HG02970 (cell line): ENCODE results near the gene PSMA2.

Source experiments
- ATAC-seq: cut with Tn5 transposase; IDR thresholded peaks from one replicate; pipeline ENCODE4 v1.9.1; 2021; ENCODE audit warnings: mild to moderate bottlenecking, moderate library complexity, moderate number of reproducible peaks; ENCODE audit not compliant: unreplicated experiment, low FRiP score

PSMA2 gene

DNA sequence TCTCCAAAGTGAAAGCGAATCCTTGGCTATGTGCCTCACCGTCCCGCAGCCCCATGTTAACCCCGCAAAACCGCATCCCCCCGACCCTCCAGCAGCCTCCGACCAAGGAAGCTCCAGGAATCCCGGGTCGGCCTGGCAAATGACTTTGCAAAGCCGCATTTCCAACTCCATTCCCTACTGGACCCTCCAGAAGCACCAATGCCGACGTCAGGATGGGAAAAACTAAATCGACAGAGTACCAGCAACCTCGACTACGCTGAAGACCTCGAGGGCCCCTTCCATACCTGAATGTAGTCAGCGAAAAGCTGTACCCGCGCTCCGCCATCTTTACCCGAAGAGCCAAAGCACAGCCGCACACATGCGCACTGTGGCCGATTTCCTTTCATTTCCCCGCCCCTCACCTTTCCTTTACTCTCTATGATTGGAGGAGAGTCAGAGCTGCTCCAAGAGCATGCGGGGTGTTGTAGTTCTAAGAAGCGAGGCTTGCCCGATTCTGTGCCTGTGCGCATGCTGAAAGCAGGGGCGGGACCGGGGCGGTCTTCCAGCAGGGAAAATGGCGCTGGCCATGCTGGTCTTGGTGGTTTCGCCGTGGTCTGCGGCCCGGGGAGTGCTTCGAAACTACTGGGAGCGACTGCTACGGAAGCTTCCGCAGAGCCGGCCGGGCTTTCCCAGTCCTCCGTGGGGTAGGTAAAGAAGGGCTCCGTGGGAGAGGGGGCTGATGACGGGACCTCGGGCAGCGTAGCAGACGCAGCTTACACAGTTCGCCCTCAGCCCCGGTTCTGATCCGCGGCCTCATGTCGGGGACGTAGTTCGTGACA lies at the start of gene PSMA2, which contains the start of gene MRPL32:
PSMA2 (minus strand) TSS at position 341 of the 818 bp plus-strand sequence; CDS start at position 325, 16 bp downstream.
MRPL32 (plus strand) TSS at position 543 of the 818 bp plus-strand sequence; CDS start at position 554, 11 bp downstream.
- ATAC-seq: peak; percentile 100

DNA sequence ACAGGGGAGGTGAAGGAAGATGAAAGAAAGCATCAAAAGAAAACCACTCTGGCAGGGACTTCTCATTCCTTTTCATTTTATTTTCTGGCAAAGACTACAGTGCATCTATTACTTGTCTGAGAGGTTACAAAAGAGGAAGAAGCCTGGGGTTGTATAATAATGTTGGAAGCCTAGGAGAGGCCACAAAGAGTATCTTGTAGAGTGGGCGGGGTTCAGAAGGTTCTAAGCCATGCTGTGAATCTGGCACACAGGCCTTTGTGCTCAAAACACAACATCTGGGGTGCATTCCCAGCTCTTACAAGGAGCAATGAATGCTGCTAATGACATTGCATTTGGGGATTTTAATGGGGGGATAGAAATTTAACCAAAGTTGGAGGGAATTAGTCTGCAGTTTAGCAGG lies 49.6 kb upstream of the PSMA2 start:
- ATAC-seq: no peak

DNA sequence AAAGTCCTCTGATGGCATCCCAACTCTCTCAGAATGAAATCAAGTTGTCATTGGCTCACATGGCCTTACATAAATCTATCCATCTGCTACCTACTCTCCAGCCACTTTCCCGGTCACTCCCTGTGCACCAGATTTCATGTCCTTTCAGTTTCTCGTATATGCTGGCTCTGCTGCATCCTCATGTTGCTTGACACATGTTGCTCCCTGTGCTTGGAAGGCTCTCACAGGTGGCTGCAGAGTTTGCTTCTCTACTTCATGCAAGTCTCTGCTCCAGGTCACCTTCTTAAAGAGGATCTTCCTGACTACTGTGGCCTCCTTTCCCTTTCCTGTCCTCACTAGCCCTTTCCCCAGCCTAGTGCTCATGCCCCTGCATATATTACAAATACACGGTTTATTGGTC lies 48.5 kb upstream of the PSMA2 start:
- no peak for ATAC-seq

DNA sequence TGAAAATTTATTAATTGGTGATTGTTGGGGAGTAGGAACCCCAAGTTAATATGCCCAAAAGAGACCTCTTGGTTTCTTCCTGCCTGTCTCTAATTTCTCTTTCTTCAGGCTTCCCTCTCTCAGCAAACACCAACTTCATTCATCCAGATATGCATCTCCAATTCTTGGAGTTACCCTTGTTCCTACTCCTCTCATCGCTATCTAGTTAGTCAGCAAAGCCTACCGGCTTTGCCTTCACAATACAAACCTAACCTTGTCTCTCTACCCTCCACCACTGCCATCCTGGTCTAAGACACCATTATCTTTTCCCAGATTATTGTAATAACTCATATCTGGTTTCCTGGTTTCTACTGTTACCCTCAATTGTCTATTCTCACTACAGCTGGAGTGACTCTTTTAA lies 48.1 kb upstream of the PSMA2 start:
- no peak for ATAC-seq

DNA sequence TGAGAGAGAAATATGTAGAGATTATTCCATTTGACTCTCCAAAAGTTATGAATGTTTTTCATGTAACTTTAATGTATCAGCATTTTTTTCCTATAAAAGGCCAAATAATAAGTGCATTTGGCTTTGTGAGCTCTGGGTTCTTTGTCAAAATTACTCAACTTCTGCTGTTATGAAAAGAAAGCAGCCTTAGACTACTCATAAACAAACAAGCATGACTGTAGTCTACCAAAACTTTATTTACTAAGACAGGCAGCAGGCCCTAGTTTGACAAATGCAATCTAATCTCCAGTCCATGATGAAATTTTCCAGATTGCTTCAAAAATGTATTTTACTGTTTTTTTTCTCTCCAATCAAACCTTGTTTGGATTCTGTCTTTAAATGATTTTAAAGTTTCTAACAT lies 46.5 kb upstream of the PSMA2 start:
- no peak for ATAC-seq

DNA sequence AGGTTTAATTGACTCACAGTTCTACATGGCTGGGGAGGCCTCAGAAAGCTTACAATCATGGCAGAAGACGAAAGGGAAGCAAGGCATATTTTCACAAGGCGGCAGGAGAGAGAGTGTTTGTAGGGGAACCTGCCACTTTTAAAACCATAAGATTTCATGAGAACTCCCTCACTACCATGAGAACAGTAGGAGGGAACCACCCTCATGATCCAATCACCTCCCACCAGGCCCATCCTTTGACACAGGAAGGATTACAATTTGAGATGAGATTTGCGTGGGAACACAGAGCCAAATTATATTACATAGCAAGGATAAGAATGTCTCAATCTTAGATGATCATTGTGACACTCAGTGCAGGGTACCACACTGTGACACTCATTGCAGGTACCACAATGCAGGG lies 44.4 kb upstream of the PSMA2 start:
- no peak for ATAC-seq

DNA sequence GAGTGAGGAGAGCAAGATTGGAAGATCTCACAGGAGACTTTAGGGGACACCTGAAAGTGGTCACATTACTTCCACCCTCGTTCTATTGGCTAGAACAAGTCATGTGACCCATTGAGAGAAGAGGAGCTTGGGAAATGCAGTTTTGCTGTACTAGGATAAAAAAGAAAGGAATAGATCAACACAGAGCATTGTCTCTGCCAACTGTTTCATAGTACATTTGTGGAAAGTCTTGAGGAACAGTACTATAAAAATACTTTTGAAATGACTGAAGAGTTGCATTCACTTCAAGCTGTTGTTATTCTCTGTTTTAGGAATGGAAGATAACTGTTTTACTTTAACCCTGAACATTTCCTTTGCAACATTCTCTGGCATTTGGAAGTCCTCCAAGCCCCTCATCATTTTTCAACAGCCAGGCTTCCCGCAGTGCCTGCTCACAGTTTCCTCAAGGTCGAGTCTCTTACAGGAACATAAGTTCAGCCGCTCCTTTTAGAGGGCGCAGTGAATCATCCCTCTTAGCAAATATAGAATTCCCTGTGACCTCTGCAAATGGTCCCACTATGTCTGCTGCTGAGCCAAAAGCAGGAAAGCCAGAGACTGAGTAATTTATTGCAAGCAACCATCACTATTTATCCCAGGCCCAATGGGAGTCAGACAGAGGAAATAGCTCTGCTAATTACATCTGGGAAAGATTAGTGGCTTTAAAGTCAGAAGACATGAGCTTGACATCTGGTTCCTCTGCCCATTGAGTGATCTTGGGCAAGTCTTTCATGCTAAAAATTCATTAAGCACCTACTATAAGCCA lies 40.9 kb upstream of the PSMA2 start:
- no peak for ATAC-seq

DNA sequence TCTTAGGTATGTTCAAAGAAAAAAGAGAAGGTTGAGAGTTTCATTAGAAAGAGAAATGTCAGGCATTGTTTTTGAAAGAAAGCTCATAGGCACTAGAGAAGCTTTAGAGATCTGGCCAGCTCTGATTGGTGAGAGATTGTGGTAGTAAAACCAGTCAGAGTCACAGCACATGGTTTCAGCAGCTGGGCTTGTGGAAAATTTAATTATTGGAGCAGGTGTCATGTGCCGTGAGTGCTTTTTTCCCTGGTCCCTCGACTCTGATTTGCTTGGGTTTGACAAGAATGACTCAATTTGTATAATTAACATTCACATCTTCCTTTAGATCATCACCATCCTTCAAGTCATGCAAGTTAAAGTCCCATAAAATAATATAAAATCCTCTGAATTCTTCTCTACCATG lies 35.4 kb upstream of the PSMA2 start:
- ATAC-seq: no peak

DNA sequence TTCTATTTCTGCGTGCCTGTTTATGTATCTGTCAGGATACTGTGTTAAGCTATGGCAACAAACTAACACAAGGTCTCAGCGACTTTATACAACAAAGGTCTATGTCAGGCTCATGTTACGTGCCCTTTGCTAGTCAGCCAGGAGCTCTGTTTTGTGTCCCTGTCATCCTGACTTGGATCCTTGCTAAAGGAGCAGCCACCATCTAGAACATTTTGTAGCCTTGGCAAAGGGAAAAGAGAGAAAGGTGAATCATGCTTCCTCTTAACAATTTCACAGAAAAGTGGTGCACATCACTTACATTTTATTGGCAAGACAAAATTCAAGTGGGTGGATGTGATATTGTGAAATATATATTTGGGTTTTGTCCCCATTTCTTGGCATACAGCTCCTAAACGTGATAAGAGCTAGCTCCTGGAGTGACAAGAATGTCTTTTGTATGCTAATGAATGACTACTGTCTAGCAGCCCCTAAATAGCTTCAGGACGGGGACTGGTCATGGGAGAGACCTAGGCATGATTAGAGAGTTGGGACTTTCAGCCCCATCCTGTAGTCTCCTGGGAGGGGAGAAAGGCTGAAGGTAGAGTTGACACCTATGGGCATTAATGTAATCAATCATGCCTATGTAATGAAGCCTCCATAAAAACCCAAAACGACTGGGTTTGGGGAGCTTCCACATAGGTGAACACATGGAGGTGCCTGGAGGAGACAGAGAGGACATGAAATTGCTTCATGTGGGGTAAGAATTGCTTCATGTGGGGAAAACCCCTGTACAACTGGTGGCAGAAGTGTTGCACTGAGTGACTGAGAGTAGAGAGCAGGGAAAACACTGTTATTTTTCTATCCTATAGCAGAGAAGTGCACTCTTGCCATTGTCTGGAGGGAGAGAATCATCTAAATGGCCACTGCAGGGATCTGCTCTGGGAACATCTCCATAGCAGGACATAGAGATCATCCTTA lies 33.2 kb upstream of the PSMA2 start:
- ATAC-seq: no peak

DNA sequence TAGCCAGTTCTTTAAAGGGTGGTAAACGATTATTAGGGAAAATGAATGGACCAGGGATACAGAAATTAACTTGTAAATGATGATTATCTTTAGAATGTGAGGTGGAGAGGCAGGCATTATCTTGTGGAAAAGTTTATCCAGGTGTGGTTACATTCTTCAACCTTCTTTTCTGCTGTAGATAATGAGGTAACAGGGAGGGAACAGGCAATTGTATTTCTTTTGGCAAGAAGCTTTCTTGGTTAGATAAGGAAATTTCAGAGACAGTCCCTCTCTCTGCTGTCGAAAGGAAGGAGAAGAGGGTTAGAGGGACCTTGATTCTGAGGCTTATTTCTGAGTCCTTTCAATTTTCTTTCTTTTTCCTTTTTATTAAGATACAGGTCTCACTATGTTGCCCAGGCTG lies 32.3 kb upstream of the PSMA2 start:
- no peak for ATAC-seq

DNA sequence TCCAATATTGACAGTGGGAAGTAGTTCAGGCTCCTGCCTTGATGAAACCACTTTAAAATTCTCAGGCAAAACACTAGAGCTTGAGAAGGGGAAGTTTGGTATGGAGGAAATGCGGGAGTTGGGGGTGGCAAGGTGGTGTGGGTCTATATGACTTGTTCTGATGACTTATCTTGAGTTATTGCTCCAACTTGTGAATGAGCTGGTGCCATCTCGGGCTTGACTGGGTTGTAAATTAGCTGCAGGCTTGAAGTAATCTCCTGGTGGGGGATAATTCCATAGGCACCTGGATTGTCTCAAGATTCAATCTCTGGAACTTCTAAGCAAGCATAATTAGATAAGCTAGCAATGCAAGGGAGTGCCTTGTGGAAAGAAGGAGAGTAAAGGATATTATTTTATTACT lies 29.2 kb upstream of the PSMA2 start:
- no peak for ATAC-seq

DNA sequence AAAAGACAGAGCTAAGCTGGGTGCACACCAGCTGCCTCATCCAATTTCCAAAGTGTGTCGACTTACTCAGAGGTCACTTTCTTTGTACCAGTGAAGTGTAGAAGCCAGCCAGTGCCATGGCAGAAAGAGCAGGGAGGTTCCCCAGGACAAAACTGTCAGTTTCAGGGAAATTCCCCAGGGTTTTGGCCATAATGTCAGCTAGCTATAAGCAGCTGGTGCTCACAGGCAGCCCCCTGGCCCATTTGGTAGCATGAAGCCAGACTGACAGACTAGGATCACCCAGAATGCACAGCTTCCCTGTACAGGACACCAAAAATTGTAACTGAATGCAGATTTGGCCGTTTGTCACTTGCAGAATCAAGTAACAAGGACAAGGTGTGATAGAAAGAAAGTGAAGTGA lies 28.8 kb upstream of the PSMA2 start:
- no peak for ATAC-seq

DNA sequence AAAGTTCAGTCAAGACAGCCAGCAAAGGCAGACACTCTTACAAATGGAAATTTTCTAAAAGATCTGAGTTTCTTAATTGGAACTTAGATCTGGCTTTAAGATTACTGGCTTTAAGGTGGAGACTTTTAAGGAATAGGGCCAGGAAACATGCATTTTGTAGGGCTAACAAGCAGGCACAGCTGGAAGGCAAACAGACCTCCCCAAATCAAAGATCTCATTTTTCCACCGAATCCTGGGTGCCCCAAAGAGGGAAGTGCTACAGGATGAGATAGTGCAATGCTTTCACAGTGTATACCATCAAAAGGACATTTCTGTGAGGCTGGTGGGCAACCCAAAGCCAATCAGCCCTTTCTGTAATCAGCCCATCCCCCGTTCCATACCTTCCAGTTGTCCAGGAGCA lies 27.6 kb upstream of the PSMA2 start:
- ATAC-seq: no peak

DNA sequence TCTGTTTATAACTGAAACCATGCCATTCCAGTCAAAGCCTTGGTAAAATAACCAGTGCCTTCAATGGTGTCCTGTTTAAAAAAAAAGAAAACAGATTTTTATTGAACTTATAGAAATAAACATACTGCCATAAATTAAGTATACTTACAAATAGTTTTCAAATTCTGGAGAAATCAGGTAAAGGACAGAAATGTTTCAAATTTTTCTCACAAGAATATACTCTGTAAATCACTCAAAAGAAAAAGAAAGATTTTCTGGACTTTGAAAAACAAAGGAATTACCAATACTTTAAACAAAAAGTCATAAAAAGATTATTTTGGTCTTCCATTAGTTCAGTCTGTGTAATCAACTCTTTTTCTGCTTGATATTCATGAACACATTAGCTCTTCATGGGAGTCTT lies 24.1 kb upstream of the PSMA2 start:
- ATAC-seq: no peak

DNA sequence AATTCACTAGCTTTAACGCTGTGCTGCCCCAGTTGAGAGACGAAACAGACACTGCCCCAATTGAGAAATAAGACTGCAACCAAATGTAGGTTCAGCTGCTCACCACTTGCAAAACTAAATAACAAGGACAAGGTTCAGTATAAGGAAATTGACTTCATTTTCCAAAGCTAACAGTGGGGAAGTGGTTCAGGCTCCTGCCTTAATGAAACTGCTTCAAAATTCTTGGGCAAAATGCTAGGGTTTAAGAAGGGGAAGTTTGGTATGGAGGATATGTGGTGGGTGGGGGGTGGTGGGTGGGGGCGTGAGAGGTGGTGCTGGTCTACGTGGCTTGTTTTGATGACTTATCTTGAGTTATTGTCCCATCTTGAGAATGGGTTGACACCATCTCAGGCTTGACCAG lies 22.0 kb upstream of the PSMA2 start:
- ATAC-seq: no peak

DNA sequence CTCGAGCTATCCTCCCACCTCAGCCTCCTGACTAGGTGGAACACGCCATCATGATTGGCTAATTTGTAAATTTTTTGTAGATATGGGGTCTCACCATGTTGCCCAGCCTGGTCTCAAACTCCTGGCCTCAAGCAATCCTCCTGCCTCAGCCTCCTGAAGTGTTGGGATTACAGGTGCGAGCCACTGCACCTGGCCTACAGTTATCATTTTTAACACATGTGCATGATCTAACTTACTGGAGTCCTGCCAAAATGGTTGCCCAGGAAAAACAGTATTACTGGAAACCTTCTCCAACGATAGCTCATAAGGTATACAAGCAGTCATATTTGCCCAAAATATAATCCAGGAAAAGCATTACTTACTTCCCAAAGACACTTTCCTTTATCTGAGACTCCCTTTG lies 20.4 kb upstream of the PSMA2 start:
- no peak for ATAC-seq

DNA sequence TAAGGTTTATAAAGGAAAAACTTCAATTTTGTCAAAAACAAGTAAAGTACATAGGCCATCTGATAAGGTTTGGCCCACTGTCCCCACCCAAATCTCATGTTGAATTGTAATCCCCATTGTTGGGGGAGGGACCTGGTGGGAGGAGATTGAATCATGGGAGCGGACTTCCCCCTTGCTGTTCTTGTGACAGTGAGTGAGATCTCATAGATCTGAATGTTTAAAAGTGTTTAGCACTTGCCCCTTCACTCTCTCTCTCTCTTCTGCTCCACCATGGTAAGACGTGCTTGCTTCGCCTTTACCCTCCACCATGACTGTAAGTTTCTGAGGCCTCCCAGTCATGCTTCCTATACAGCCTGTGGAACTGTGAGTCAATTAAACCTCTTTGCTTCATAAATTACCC lies 18.4 kb upstream of the PSMA2 start:
- ATAC-seq: no peak

DNA sequence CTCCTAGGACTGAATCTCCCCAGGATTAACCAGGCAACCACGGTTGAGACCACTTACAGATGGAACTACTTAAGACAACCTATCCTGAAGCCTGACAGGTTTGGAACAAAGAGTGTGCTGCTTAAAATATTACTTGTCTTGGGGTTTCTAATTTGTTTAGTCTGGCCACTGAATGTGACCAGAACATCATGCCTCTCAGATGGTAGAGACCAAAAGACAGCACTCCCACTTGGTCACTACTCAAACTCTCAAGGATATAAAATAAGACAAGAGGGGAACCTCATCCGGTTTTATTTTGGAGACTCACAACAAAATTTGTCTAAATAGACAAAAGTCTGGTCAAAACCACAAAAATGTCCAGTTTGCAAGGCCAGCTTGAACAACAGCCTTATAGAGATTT lies 15.5 kb upstream of the PSMA2 start:
- no peak for ATAC-seq

DNA sequence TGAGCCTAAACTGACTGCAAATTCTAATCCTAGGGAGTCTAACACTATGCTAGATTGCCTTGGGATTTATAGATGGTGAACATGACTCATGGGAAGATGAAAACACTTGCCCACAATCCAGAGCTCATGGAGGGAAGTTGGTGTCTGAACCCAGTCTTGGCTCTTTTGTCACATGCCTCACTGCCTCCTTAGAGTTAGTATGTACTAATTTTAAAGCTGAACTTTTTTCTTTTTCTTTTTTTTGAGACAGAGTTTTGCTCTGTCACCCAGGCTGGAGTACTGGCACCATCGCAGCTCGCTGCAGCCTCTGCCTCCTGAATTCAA lies 14.6 kb upstream of the PSMA2 start:
- no peak for ATAC-seq

DNA sequence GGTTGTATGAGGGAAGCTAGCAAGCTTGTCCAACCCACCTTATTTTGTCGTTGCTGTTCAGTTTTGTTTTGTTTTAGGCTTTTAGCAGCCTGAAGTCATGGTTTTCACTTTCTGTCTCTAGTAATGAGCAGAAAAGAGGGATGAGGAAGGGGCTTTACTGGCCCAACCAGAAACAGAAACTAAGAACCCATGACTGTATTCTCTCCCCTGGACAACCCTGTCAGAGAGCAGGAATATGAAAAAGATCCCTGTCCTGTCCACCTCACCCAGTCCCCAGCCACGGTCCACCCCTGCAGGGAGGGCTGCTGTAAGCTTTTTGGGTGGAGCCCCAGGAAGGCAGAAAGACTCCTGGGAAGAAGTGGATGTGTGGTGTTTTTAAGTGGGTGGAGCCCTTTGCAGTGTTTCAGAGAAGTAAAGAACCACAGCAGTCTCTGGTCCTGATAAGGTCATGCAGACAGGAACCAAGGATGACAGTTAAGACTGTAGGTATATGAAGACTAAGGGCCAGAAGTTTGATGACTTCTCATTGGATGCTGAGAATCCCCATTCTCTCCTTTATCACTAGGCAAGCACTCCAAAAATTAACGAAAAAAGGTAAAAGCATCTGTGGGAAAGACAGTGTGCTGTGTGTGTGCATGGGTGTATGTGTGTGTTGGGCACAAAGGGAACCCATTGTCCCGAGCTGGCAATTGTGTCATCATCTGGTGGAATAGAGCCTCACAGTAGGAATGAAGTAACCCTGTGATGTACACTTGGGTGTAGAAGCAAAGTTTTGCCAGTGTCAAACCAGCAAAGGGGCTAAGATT lies 14.1 kb upstream of the PSMA2 start:
- no peak for ATAC-seq
